Measurements from ENCODE around the gene PCDH7. TPM values are rescaled to one million over a fixed set of nuclear protein-coding genes. Genes with fewer than 3 reads are reported as not detected.

The PCDH7 gene
- polyA plus RNA-seq, 1 of the 3 experiments (the other 2 are of a cell fraction), result 0.48 TPM

DNA sequence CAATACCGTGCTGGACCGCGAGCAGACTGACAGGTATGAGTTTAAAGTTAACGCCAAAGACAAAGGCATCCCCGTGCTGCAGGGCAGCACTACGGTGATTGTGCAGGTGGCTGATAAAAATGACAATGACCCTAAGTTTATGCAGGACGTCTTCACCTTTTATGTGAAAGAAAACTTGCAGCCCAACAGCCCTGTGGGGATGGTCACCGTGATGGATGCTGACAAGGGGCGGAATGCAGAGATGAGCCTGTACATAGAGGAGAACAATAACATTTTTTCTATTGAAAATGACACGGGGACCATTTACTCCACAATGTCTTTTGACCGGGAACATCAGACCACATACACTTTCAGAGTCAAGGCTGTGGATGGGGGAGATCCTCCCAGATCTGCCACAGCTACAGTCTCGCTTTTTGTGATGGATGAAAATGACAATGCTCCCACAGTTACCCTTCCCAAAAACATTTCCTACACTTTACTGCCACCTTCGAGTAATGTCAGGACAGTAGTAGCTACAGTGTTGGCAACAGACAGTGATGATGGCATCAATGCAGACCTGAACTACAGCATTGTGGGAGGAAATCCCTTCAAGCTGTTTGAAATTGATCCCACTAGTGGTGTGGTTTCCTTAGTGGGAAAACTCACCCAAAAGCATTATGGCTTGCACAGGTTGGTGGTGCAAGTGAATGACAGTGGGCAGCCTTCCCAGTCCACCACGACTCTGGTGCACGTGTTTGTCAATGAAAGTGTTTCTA, 3.2 kb downstream of the PCDH7 start:
- no peaks in the 10 kb centered on the region for H4K20me1 ChIP-seq (ENCODE audit: insufficient read depth)
- no peak for DNase-seq
- no peaks in the 10 kb centered on the region for H3K9me2 ChIP-seq
- H2AFZ ChIP-seq (ENCODE audit: low read depth), result no peak overlapping the region
- WGBS (ENCODE audit: low lambda C conversion rate), result 56% methylated on average over 11 of the region's 15 CpGs
- peaks cover 4% of the 10 kb centered on the region for H3F3A ChIP-seq (replicated peaks; ENCODE audit: insufficient read depth)
- peaks cover 49% of the 10 kb centered on the region for H3K27me3 ChIP-seq (ENCODE audit: insufficient read depth)
- H3K79me2 ChIP-seq (ENCODE audit: insufficient read depth), result no peaks in the 10 kb centered on the region
- peak overlapping the region in 1 of 2 experiments; percentile 56; a peak in 2 of 4 replicates for H3K4me3 ChIP-seq (ENCODE audit: low read depth in 2 of 2, low read length in 1 of 2)
- H3K4me1 ChIP-seq (ENCODE audit: control insufficient read depth in 1 of 2, insufficient read depth in 2 of 2, low read depth in 1 of 2, low read length in 1 of 2), result peaks cover 0 to 40% of the 10 kb centered on the region in 2 experiments; a peak in 2 of 4 replicates
- POLR2A ChIA-PET, result no interaction called here
- H3K9me3 ChIP-seq, result no peaks in the 10 kb centered on the region
- no peak overlapping the region for H3K9ac ChIP-seq
- no peak overlapping the region for H3K4me2 ChIP-seq
- peaks cover 0 to 2% of the 10 kb centered on the region in 2 experiments for H3K36me3 ChIP-seq (replicated peaks in 1 of 2; ENCODE audit: control insufficient read depth in 1 of 2, insufficient read depth in 2 of 2, low read length in 1 of 2)
- CTCF ChIA-PET, result interaction anchor here (1.0 to 2.8 kb wide), 5 partner anchors 9 to 329 kb away, joined by 3 to 12 read pairs (median 5); no protein-coding TSS in a partner anchor
- H3K27ac ChIP-seq (ENCODE audit: low read depth in 2 of 2, low read length in 1 of 2), result no peak overlapping the region
- TF ChIP-seq FOXJ3 (CRISPR knock-in tag; IDR thresholded peaks at IDR 0.05) (no peak), ELF1 (IDR thresholded peaks at IDR 0.05) (no peak), NFIC (IDR thresholded peaks at IDR 0.05; ENCODE audit: borderline replicate concordance) (no peak), POLR2AphosphoS5 (IDR thresholded peaks at IDR 0.05; ENCODE audit: low read depth, low read length) (no peak), EP300 (IDR thresholded peaks at IDR 0.05; ENCODE audit: borderline replicate concordance in 1 of 2, low read depth in 1 of 2, low read length in 1 of 2) (no peak), SMC3 (IDR thresholded peaks at IDR 0.05; ENCODE audit: low read depth, low read length) (no peak), FOSL2 (IDR thresholded peaks at IDR 0.05; ENCODE audit: borderline replicate concordance, low read depth) (no peak)
- TF ChIP-seq, protein P1, sequence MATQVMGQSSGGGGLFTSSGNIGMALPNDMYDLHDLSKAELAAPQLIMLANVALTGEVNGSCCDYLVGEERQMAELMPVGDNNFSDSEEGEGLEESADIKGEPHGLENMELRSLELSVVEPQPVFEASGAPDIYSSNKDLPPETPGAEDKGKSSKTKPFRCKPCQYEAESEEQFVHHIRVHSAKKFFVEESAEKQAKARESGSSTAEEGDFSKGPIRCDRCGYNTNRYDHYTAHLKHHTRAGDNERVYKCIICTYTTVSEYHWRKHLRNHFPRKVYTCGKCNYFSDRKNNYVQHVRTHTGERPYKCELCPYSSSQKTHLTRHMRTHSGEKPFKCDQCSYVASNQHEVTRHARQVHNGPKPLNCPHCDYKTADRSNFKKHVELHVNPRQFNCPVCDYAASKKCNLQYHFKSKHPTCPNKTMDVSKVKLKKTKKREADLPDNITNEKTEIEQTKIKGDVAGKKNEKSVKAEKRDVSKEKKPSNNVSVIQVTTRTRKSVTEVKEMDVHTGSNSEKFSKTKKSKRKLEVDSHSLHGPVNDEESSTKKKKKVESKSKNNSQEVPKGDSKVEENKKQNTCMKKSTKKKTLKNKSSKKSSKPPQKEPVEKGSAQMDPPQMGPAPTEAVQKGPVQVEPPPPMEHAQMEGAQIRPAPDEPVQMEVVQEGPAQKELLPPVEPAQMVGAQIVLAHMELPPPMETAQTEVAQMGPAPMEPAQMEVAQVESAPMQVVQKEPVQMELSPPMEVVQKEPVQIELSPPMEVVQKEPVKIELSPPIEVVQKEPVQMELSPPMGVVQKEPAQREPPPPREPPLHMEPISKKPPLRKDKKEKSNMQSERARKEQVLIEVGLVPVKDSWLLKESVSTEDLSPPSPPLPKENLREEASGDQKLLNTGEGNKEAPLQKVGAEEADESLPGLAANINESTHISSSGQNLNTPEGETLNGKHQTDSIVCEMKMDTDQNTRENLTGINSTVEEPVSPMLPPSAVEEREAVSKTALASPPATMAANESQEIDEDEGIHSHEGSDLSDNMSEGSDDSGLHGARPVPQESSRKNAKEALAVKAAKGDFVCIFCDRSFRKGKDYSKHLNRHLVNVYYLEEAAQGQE (IDR thresholded peaks at IDR 0.05; ENCODE audit: low read depth, low read length), result no peak
- TF ChIP-seq, protein P2, sequence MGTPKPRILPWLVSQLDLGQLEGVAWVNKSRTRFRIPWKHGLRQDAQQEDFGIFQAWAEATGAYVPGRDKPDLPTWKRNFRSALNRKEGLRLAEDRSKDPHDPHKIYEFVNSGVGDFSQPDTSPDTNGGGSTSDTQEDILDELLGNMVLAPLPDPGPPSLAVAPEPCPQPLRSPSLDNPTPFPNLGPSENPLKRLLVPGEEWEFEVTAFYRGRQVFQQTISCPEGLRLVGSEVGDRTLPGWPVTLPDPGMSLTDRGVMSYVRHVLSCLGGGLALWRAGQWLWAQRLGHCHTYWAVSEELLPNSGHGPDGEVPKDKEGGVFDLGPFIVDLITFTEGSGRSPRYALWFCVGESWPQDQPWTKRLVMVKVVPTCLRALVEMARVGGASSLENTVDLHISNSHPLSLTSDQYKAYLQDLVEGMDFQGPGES (IDR thresholded peaks at IDR 0.05; ENCODE audit: low read depth, low read length), result no peak
- TF ChIP-seq, protein P3, sequence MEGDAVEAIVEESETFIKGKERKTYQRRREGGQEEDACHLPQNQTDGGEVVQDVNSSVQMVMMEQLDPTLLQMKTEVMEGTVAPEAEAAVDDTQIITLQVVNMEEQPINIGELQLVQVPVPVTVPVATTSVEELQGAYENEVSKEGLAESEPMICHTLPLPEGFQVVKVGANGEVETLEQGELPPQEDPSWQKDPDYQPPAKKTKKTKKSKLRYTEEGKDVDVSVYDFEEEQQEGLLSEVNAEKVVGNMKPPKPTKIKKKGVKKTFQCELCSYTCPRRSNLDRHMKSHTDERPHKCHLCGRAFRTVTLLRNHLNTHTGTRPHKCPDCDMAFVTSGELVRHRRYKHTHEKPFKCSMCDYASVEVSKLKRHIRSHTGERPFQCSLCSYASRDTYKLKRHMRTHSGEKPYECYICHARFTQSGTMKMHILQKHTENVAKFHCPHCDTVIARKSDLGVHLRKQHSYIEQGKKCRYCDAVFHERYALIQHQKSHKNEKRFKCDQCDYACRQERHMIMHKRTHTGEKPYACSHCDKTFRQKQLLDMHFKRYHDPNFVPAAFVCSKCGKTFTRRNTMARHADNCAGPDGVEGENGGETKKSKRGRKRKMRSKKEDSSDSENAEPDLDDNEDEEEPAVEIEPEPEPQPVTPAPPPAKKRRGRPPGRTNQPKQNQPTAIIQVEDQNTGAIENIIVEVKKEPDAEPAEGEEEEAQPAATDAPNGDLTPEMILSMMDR (IDR thresholded peaks at IDR 0.05), result no peak

Measured in SK-N-SH (cell line).